Measurements from ENCODE around the gene FOXA2.

- no peak for TF ChIP-seq GATA2 (IDR thresholded peaks at IDR 0.05; ENCODE audit: low read depth, low read length)
- no peak for TF ChIP-seq GATA3 (IDR thresholded peaks at IDR 0.05; ENCODE audit: low read depth, low read length)
Observed at GRCh38 chr20:22604815-22605214, 20.4 kb upstream of the FOXA2 start.

Data from SH-SY5Y (cell line).